T-helper 2 cell treated with Interferon-gamma antibody and Interleukin-4, amounts not matched to agents 100 ng/mL and 5 ng/mL, for 36 hours (primary cell): ENCODE measurements around the gene IFI6. TPM values are rescaled to one million over a fixed set of nuclear protein-coding genes. Genes with fewer than 3 reads are reported as not detected.

Experiments
- total RNA-seq: library from RNA; stranded (reverse); gene quantifications from 2 replicates; pipeline ENCODE4 v1.2.3, GENCODE V29; 2022

Gene IFI6
- total RNA-seq, 1 donor from 2014 or later: 91.8 TPM

Other genes with a start within 250 kb of the IFI6 start
- 124 and 125 TPM in 2 replicates for gene WASF2, start 182.0 kb downstream of the IFI6 start, total RNA-seq
- gene AHDC1, start 68.0 kb downstream of the IFI6 start, total RNA-seq: 21.4 and 21.7 TPM in 2 replicates
- gene FGR, start 37.0 kb downstream of the IFI6 start, total RNA-seq: 0.14 and 0.23 TPM in 2 replicates
- gene FAM76A, start 53.8 kb upstream of the IFI6 start, total RNA-seq: 15.3 and 15.4 TPM in 2 replicates
- 24.5 TPM in 2 replicates for gene STX12, start 101.0 kb upstream of the IFI6 start, total RNA-seq
- 59.1 and 62.1 TPM in 2 replicates for gene PPP1R8, start 158.6 kb upstream of the IFI6 start, total RNA-seq
- 56.4 and 61.6 TPM in 2 replicates for gene THEMIS2, start 200.4 kb upstream of the IFI6 start, total RNA-seq
- gene RPA2, start 242.4 kb upstream of the IFI6 start, total RNA-seq: 76.4 and 78.9 TPM in 2 replicates